CD4-positive, CD25-positive, alpha-beta regulatory T cell (primary cell): ENCODE data around the gene TPM2. TPM values are rescaled to one million over a fixed set of nuclear protein-coding genes. Genes with fewer than 3 reads are reported as not detected.
"Not testable (repeated sequence)": the region's sequence is repeated elsewhere in the genome, so short reads cannot be mapped to it uniquely, and the experiment has no call there.

ENCODE experiments used
- ATAC-seq, 2 donors: fragments of 150-1000 bp; cut with Tn5 transposase; one replicate each; pipeline ENCODE4 v1.10.0; 2021; ENCODE audit warnings: low read depth in 2 of 2, moderate number of reproducible peaks in 2 of 2, moderate library complexity in 1 of 2
- DNase-seq, 3 donors: peaks; one replicate each; pipeline versions ENCODE4 v3.0.0 to v3.0.0-alpha.2; 2012 to 2022; ENCODE audit warnings: mixed read lengths in 1 of 3
- H3K27ac ChIP-seq: one replicate; pipeline ENCODE4 v1.7.0; 2013; ENCODE audit warnings: mild to moderate bottlenecking, low read length; ENCODE audit not compliant: insufficient read depth, poor library complexity, severe bottlenecking
- H3K27me3 ChIP-seq: one replicate; pipeline ENCODE4 v1.7.0; 2013; ENCODE audit warnings: low read length; ENCODE audit not compliant: control insufficient read depth, insufficient read depth
- H3K36me3 ChIP-seq: one replicate; pipeline ENCODE4 v1.7.0; 2013; ENCODE audit warnings: mild to moderate bottlenecking, low read length, moderate library complexity; ENCODE audit not compliant: control insufficient read depth, insufficient read depth
- H3K4me1 ChIP-seq: 2 replicates; pipeline ENCODE4 v1.7.0; 2013; ENCODE audit warnings: mild to moderate bottlenecking, low read length; ENCODE audit not compliant: insufficient read depth, control insufficient read depth, poor library complexity, severe bottlenecking
- H3K4me3 ChIP-seq: one replicate; pipeline ENCODE4 v1.7.0; 2013; ENCODE audit warnings: low read depth, mild to moderate bottlenecking, low read length, moderate library complexity
- H3K9me3 ChIP-seq, 2 experiments: 1 replicate in 1 of 2; 2 replicates in 1 of 2; pipeline ENCODE4 v1.7.0; 2013; ENCODE audit warnings: low read length in 2 of 2, mild to moderate bottlenecking in 1 of 2, moderate library complexity in 1 of 2; ENCODE audit not compliant: control insufficient read depth in 2 of 2
- H3K27ac Mint-ChIP-seq, 3 donors: one replicate each; pipeline ENCODE4 v1.8.0; 2020 to 2022; ENCODE audit warnings: mild to moderate bottlenecking in 3 of 3, mixed read lengths in 3 of 3, moderate library complexity in 2 of 3
- H3K27me3 Mint-ChIP-seq: one replicate; pipeline ENCODE4 v1.8.0; 2022; ENCODE audit warnings: mild to moderate bottlenecking, mixed read lengths
- H3K36me3 Mint-ChIP-seq: one replicate; pipeline ENCODE4 v1.8.0; 2020; ENCODE audit warnings: mixed read lengths
- H3K4me1 Mint-ChIP-seq, 4 donors: one replicate each; pipeline ENCODE4 v1.8.0; 2020 to 2022; ENCODE audit warnings: mixed read lengths in 4 of 4, mild to moderate bottlenecking in 1 of 4
- H3K4me3 Mint-ChIP-seq, 4 donors: one replicate each; pipeline ENCODE4 v1.8.0; 2020 to 2022; ENCODE audit warnings: mild to moderate bottlenecking in 4 of 4, mixed read lengths in 4 of 4, moderate library complexity in 3 of 4
- H3K9me3 Mint-ChIP-seq, 7 donors: one replicate each; pipeline ENCODE4 v1.8.0; 2020 to 2022; ENCODE audit warnings: mixed read lengths in 7 of 7, mild to moderate bottlenecking in 3 of 7, moderate library complexity in 2 of 7
- polyA plus RNA-seq, 4 donors: library from polyadenylated mRNA; unstranded; fragments of 300-500 nt; fragmentation: Illumina TruSeq; gene quantifications; one replicate each; pipeline ENCODE4 v1.2.3, GENCODE V29; 2021
- total RNA-seq: library from RNA; stranded (reverse); gene quantifications from one replicate; pipeline ENCODE4 v1.2.3, GENCODE V29; 2022

Gene TPM2
- total and polyA plus RNA-seq, 5 donors from 2014 or later = 38.8 TPM; not detected in 4

DNA sequence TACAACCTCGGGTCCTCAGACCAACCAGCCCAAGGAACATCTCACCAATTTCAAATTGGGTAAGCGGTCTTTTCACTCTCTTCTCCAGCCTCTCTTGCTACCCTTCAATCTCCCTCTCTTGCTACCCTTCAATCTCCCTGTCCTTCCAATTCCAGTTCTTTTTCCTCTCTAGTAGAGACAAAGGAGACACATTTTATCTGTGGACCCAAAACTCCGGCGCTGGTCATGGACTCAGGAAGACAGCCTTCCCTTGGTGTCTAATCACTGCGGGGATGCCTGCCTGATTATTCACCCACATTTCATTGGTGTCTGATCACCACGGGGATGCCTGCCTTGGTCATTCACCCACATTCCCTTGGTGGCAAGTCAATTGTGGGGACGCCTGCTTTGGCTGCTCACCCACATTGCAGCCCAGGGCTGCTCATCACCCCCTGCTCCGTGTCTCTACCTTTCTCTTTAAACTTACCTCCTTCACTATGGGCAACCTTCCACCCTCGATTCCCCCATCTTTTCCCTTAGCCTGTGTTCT, 52.2 kb downstream of the TPM2 start:
- DNase-seq, H3K9me3 Mint-ChIP-seq, H3K27me3 Mint-ChIP-seq, H3K4me3 ChIP-seq, H3K27ac ChIP-seq, H3K9me3 ChIP-seq, H3K4me3 Mint-ChIP-seq, ATAC-seq, H3K27me3 ChIP-seq, H3K36me3 ChIP-seq, H3K36me3 Mint-ChIP-seq: not testable (repeated sequence)
- Mint-ChIP-seq H3K4me1 (peaks cover 10 to 54% (median 29%) of the 10 kb centered on the region in 4 donors), H3K27ac (peak overlapping the region; percentile 77 to 88 (median 78))
- H3K4me1 ChIP-seq = peaks cover 11% of the 10 kb centered on the region

DNA sequence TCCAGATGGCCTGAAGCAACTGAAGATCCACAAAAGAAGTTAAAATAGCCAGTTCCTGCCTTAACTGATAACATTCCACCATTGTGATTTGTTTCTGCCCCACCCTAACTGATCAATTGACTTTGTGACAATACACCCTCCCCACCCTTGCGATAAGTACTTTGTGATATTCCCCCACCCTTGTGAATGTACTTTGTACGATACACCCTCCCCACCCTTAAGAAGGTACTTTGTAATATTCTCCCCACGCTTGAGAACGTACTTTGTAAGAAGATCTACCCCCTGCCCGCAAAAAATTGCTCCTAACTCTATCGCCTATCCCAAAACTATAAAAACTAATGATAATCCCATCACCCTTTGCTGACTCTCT, 52.9 kb downstream of the TPM2 start:
- not testable (repeated sequence) for H3K27me3 Mint-ChIP-seq, ATAC-seq, H3K9me3 Mint-ChIP-seq, H3K27ac ChIP-seq, DNase-seq, H3K36me3 Mint-ChIP-seq, H3K27me3 ChIP-seq, H3K36me3 ChIP-seq, H3K4me3 Mint-ChIP-seq, H3K9me3 ChIP-seq, H3K4me3 ChIP-seq
- peaks cover 10 to 54% (median 29%) of the 10 kb centered on the region in 4 donors for H3K4me1 Mint-ChIP-seq
- H3K4me1 ChIP-seq = peaks cover 11% of the 10 kb centered on the region
- H3K27ac Mint-ChIP-seq = peak overlapping the region in 1 of 3 donors; percentile 17

DNA sequence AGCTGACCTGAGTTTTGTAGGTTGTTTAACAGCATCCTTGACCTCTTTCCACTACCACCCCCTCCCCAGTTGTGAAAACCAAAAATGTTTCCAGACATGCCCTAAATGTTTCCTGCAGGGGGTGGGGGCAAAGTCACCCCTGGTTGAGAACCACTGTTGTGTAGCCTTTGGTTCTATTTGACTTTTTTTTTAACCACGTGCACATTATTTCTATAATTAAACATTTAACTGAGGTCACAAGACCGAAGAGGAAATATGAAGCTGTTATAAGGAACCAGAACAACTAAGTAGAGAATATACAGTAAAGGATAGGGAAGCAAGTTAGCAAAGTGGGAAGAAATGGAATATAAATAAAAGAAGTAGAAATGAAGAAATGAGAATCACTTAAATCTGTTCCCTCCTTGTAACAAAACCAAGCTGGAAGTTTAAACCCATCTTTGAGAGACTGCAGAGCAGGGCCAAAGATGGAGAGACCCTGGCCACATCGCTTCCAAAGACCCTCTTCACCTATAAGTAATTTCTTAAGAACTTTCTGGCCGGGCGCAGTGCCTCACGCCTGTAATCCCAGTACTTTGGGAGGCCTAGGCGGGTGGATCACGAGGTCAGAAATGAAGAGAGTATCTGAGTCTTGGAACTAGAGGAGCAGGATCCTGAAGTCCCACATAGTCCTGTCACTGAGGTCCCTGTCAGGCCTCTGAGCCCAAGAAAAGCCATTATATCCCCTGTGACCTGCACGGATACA, 53.4 kb downstream of the TPM2 start:
- H3K9me3 Mint-ChIP-seq = peaks cover 0 to 2% (median 0%) of the 10 kb centered on the region in 7 donors
- peak overlapping the region; percentile 63 to 76 (median 74) for H3K27ac Mint-ChIP-seq
- no peak overlapping the region for H3K4me3 ChIP-seq
- ATAC-seq (no peak), DNase-seq (no peak)
- H3K27me3 Mint-ChIP-seq = no peaks in the 10 kb centered on the region
- H3K27me3 ChIP-seq = no peaks in the 10 kb centered on the region
- peak overlapping the region in 2 of 4 donors; percentile 2 to 41 for H3K4me3 Mint-ChIP-seq
- H3K4me1 Mint-ChIP-seq = peaks cover 10 to 54% (median 27%) of the 10 kb centered on the region in 4 donors
- no peak overlapping the region for H3K27ac ChIP-seq
- no peaks in the 10 kb centered on the region for H3K9me3 ChIP-seq
- H3K36me3 ChIP-seq = peaks cover 5% of the 10 kb centered on the region
- peaks cover 4% of the 10 kb centered on the region for H3K36me3 Mint-ChIP-seq
- H3K4me1 ChIP-seq = peaks cover 11% of the 10 kb centered on the region

DNA sequence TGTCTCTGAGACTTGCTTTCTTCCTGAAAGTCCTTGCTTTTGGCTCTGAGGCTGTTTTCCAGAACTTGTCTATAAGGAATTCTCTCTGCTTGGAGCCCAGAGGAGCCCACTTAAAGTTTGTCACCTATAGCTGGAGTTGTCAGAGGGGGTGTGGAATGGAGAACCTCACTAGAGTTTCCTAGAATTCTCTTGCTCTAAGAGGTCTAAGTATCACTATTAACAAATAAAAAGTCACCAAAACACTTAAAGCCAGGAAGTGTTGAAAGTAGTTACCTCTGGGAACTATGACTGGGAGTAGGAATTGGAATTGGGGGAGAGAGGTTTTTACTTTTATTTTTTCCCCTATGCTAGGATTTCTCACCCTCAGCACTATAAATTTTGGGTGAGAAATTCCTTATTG, 54.0 kb downstream of the TPM2 start:
- H3K9me3 ChIP-seq = no peaks in the 10 kb centered on the region
- ATAC-seq (no peak), DNase-seq (no peak)
- peaks cover 11% of the 10 kb centered on the region for H3K4me1 ChIP-seq
- peaks cover 10 to 52% (median 26%) of the 10 kb centered on the region in 4 donors for H3K4me1 Mint-ChIP-seq
- peak overlapping the region in 1 of 4 donors; percentile 0 for H3K4me3 Mint-ChIP-seq
- peaks cover 4% of the 10 kb centered on the region for H3K36me3 Mint-ChIP-seq
- no peak overlapping the region for H3K27ac ChIP-seq
- no peak overlapping the region for H3K4me3 ChIP-seq
- peaks cover 3% of the 10 kb centered on the region for H3K36me3 ChIP-seq
- no peaks in the 10 kb centered on the region for H3K27me3 Mint-ChIP-seq
- peaks cover 0 to 2% (median 0%) of the 10 kb centered on the region in 7 donors for H3K9me3 Mint-ChIP-seq
- H3K27me3 ChIP-seq = no peaks in the 10 kb centered on the region
- peak overlapping the region in 2 of 3 donors; percentile 63 to 74 for H3K27ac Mint-ChIP-seq

Other genes with a start within 250 kb of the TPM2 start
- 0.42 TPM for gene RUSC2, start 199.8 kb downstream of the TPM2 start, total RNA-seq
- gene RUSC2, start 199.8 kb downstream of the TPM2 start, polyA plus RNA-seq = under 1 TPM in 1 of 4 donors, not detected in 3; 0.12 TPM
- 24.5 TPM for gene TESK1, start 84.7 kb downstream of the TPM2 start, total RNA-seq
- gene TESK1, start 84.7 kb downstream of the TPM2 start, polyA plus RNA-seq = 1 to 10 TPM; 3.9 to 5.7 (median 4.5) TPM
- 7.9 TPM for gene CD72, start 71.5 kb downstream of the TPM2 start, total RNA-seq
- gene CD72, start 71.5 kb downstream of the TPM2 start, polyA plus RNA-seq = 1 to 10 TPM; 1.0 to 4.0 (median 1.9) TPM
- gene SIT1, start 39.0 kb downstream of the TPM2 start, total RNA-seq = 76.9 TPM
- 100 to 1,000 TPM; 239 to 346 (median 308) TPM for gene SIT1, start 39.0 kb downstream of the TPM2 start, polyA plus RNA-seq
- gene RMRP, start 31.9 kb downstream of the TPM2 start, total RNA-seq = 6,542 TPM
- not detected for gene RMRP, start 31.9 kb downstream of the TPM2 start, polyA plus RNA-seq
- 31.2 TPM for gene CCDC107, start 31.6 kb downstream of the TPM2 start, total RNA-seq
- gene CCDC107, start 31.6 kb downstream of the TPM2 start, polyA plus RNA-seq = 10 to 100 TPM; 65.8 to 83.2 (median 71.7) TPM
- 0.84 TPM for gene ARHGEF39, start 24.7 kb downstream of the TPM2 start, total RNA-seq
- gene ARHGEF39, start 24.7 kb downstream of the TPM2 start, polyA plus RNA-seq = under 1 TPM; 0.36 to 0.66 (median 0.44) TPM
- not detected for gene CA9, start 16.0 kb downstream of the TPM2 start, total RNA-seq
- under 1 TPM in 1 of 4 donors, not detected in 3; 0.48 TPM for gene CA9, start 16.0 kb downstream of the TPM2 start, polyA plus RNA-seq
- 277 TPM for gene TLN1, start 42.3 kb upstream of the TPM2 start, total RNA-seq
- gene TLN1, start 42.3 kb upstream of the TPM2 start, polyA plus RNA-seq = 10 to 100 TPM; 33.7 to 36.2 (median 35.9) TPM
- 14.6 TPM for gene CREB3, start 42.7 kb upstream of the TPM2 start, total RNA-seq
- gene CREB3, start 42.7 kb upstream of the TPM2 start, polyA plus RNA-seq = 10 to 100 TPM; 33.4 to 36.4 (median 34.6) TPM
- gene GBA2, start 59.3 kb upstream of the TPM2 start, total RNA-seq = 47.9 TPM
- 10 to 100 TPM; 18.7 to 27.1 (median 21.2) TPM for gene GBA2, start 59.3 kb upstream of the TPM2 start, polyA plus RNA-seq
- 22.8 TPM for gene RGP1, start 59.4 kb upstream of the TPM2 start, total RNA-seq
- 10 to 100 TPM in 1 of 4 donors, 1 to 10 TPM in 3; 4.6 to 10.2 (median 7.0) TPM for gene RGP1, start 59.4 kb upstream of the TPM2 start, polyA plus RNA-seq
- gene MSMP, start 64.4 kb upstream of the TPM2 start, total RNA-seq = not detected
- under 1 TPM in 1 of 4 donors, not detected in 3; 0.69 TPM for gene MSMP, start 64.4 kb upstream of the TPM2 start, polyA plus RNA-seq
- gene NPR2, start 101.7 kb upstream of the TPM2 start, total RNA-seq = 7.7 TPM
- gene NPR2, start 101.7 kb upstream of the TPM2 start, polyA plus RNA-seq = 1 to 10 TPM in 2 of 4 donors, under 1 TPM in 1, not detected in 1; 0.46 to 1.9 (median 1.5) TPM
- gene SPAG8, start 122.3 kb upstream of the TPM2 start, total RNA-seq = 0.99 TPM
- 1 to 10 TPM in 1 of 4 donors, under 1 TPM in 2, not detected in 1; 0.75 to 1.3 (median 0.85) TPM for gene SPAG8, start 122.3 kb upstream of the TPM2 start, polyA plus RNA-seq
- gene HINT2, start 125.1 kb upstream of the TPM2 start, total RNA-seq = 21.7 TPM
- gene HINT2, start 125.1 kb upstream of the TPM2 start, polyA plus RNA-seq = 100 to 1,000 TPM in 2 of 4 donors, 10 to 100 TPM in 2; 70.5 to 105 (median 90.6) TPM
- gene FAM221B, start 138.8 kb upstream of the TPM2 start, total RNA-seq = not detected
- gene FAM221B, start 138.8 kb upstream of the TPM2 start, polyA plus RNA-seq = under 1 TPM in 1 of 4 donors, not detected in 3; 0.03 TPM
- gene TMEM8B, start 139.3 kb upstream of the TPM2 start, total RNA-seq = 3.3 TPM
- gene TMEM8B, start 139.3 kb upstream of the TPM2 start, polyA plus RNA-seq = 1 to 10 TPM in 3 of 4 donors, under 1 TPM in 1; 0.21 to 1.5 (median 1.3) TPM
- gene OR13J1, start 180.5 kb upstream of the TPM2 start, total RNA-seq = not detected
- not detected for gene OR13J1, start 180.5 kb upstream of the TPM2 start, polyA plus RNA-seq
- not detected for gene HRCT1, start 216.3 kb upstream of the TPM2 start, total RNA-seq
- not detected for gene HRCT1, start 216.3 kb upstream of the TPM2 start, polyA plus RNA-seq
- gene SPAAR, start 219.6 kb upstream of the TPM2 start, total RNA-seq = not detected
- not detected for gene SPAAR, start 219.6 kb upstream of the TPM2 start, polyA plus RNA-seq